ENCODE results near the gene OMD.

- no peak for TF ChIP-seq CTCF (IDR thresholded peaks at IDR 0.05; ENCODE audit: low read depth, low read length, poor library complexity, severe bottlenecking)
- TF ChIP-seq EZH2phosphoT487 (IDR thresholded peaks at IDR 0.05; ENCODE audit: borderline replicate concordance, low read length), result no peak
Measured at GRCh38 chr9:92404042-92404836, 20.0 kb downstream of the OMD start, which contains the start of gene OGN.

All from DOHH2 (cell line).